ENCODE measurements around the gene AQP12B. TPM values are rescaled to one million over a fixed set of nuclear protein-coding genes. Genes with fewer than 3 reads are reported as not detected.
A peak's percentile ranks its signal among the peaks of the same experiment; 100 is the strongest.
"Not testable (repeated sequence)": the region's sequence is repeated elsewhere in the genome, so short reads cannot be mapped to it uniquely, and the experiment has no call there.

The AQP12B gene
- total and polyA plus RNA-seq, 8 donors, result 0.14 TPM; not detected in 7

GRCh38 chr2:240703417-240704341 is 21.0 kb upstream of the AQP12B start:
- H3K36me3 ChIP-seq, result no peaks in the 10 kb centered on the region
- intact Hi-C loops (cut with DNase I), result no loop called here
- no peaks in the 10 kb centered on the region for H3K9me3 ChIP-seq
- DNase-seq (peak in 2 of 4 donors; percentile 29 to 58), ATAC-seq (no peak)
- H3K4me1 ChIP-seq, result no peaks in the 10 kb centered on the region
- H3K4me3 ChIP-seq, result no peak overlapping the region
- TF ChIP-seq, protein P1, sequence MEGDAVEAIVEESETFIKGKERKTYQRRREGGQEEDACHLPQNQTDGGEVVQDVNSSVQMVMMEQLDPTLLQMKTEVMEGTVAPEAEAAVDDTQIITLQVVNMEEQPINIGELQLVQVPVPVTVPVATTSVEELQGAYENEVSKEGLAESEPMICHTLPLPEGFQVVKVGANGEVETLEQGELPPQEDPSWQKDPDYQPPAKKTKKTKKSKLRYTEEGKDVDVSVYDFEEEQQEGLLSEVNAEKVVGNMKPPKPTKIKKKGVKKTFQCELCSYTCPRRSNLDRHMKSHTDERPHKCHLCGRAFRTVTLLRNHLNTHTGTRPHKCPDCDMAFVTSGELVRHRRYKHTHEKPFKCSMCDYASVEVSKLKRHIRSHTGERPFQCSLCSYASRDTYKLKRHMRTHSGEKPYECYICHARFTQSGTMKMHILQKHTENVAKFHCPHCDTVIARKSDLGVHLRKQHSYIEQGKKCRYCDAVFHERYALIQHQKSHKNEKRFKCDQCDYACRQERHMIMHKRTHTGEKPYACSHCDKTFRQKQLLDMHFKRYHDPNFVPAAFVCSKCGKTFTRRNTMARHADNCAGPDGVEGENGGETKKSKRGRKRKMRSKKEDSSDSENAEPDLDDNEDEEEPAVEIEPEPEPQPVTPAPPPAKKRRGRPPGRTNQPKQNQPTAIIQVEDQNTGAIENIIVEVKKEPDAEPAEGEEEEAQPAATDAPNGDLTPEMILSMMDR (IDR thresholded peaks at IDR 0.05), result no peak
- peaks cover 0 to 51% of the 10 kb centered on the region in 2 donors for H3K27me3 ChIP-seq
- no peak overlapping the region for H3K27ac ChIP-seq

DNA sequence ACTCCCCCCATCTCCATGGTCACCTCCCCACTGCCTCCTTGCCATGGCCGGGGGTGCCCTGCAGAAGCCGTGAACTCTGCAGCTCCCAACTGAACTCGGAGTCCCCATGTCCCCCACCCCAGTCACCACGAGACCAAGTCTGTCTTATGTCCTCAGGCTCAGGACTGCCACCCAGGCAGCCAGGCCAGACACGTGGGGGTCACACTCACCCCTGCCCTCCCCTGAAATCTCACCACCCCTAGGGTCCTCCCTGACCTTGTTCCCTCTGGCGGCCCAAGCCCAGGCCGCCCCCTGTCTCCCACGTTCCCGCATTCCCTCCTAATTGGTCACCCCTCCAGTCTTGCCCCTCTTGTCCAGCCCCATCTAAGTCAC is 19.9 kb upstream of the AQP12B start:
- H3K36me3 ChIP-seq, result no peaks in the 10 kb centered on the region
- no peaks in the 10 kb centered on the region for H3K9me3 ChIP-seq
- DNase-seq, result peak in 2 of 4 donors; percentile 18 to 45
- no peak overlapping the region for H3K4me3 ChIP-seq
- peaks cover 0 to 51% of the 10 kb centered on the region in 2 donors for H3K27me3 ChIP-seq
- no peak for ATAC-seq
- no peak overlapping the region for H3K27ac ChIP-seq
- TF ChIP-seq, protein P1 (IDR thresholded peaks at IDR 0.05), result no peak
- no peaks in the 10 kb centered on the region for H3K4me1 ChIP-seq
- intact Hi-C loops (cut with DNase I), result no loop called here

- DNase-seq (peak in 1 of 4 donors; percentile 27), ATAC-seq (no peak)
- Histone ChIP-seq H3K27me3 (peaks cover 0 to 51% of the 10 kb centered on the region in 2 donors), H3K36me3 (no peaks in the 10 kb centered on the region), H3K27ac (no peak overlapping the region), H3K4me1 (no peaks in the 10 kb centered on the region), H3K4me3 (no peak overlapping the region), H3K9me3 (no peaks in the 10 kb centered on the region)
- TF ChIP-seq, protein P1 (IDR thresholded peaks at IDR 0.05), result no peak
- intact Hi-C loops (cut with DNase I), result no loop called here
Measured at GRCh38 chr2:240701736-240702639, 19.3 kb upstream of the AQP12B start.

- no peak for ATAC-seq
- TF ChIP-seq, protein P1 (IDR thresholded peaks at IDR 0.05), result no peak
- intact Hi-C loops (cut with DNase I), result no loop called here
Measured at GRCh38 chr2:240701091-240701735, 18.5 kb upstream of the AQP12B start.

GRCh38 chr2:240700616-240701015 is 17.9 kb upstream of the AQP12B start:
- peak in 2 of 4 donors; percentile 5 to 9 for DNase-seq
- ATAC-seq; intact Hi-C loops (cut with DNase I); H3K4me1 ChIP-seq; H3K27ac ChIP-seq; H3K36me3 ChIP-seq; H3K4me3 ChIP-seq; H3K9me3 ChIP-seq: not testable (repeated sequence)
- peaks cover 0 to 51% of the 10 kb centered on the region in 2 donors for H3K27me3 ChIP-seq

More at GRCh38 chr2:240701091-240701735, 18.5 kb upstream of the AQP12B start:
- H3K9me3 ChIP-seq, result no peaks in the 10 kb centered on the region
- H3K36me3 ChIP-seq, result no peaks in the 10 kb centered on the region
- H3K27me3 ChIP-seq, result peaks cover 0 to 51% of the 10 kb centered on the region in 2 donors
- H3K27ac ChIP-seq, result no peak overlapping the region
- peak in 2 of 4 donors; percentile 28 to 78 for DNase-seq
- H3K4me1 ChIP-seq, result no peaks in the 10 kb centered on the region
- H3K4me3 ChIP-seq, result no peak overlapping the region

- H3K4me1 ChIP-seq; H3K4me3 ChIP-seq; ATAC-seq; H3K9me3 ChIP-seq; H3K27ac ChIP-seq; H3K36me3 ChIP-seq; intact Hi-C loops (cut with DNase I): not testable (repeated sequence)
- H3K27me3 ChIP-seq, result peaks cover 0 to 46% of the 10 kb centered on the region in 2 donors
- peak in 2 of 4 donors; percentile 12 to 56 for DNase-seq
Measured at GRCh38 chr2:240699835-240700234, 17.1 kb upstream of the AQP12B start.

- H3K36me3 ChIP-seq; H3K27ac ChIP-seq; H3K4me1 ChIP-seq; H3K9me3 ChIP-seq; H3K4me3 ChIP-seq; intact Hi-C loops (cut with DNase I): not testable (repeated sequence)
- H3K27me3 ChIP-seq, result peaks cover 0 to 38% of the 10 kb centered on the region in 2 donors
- ATAC-seq (peak; percentile 74), DNase-seq (peak in 2 of 4 donors; percentile 22 to 65)
Measured at GRCh38 chr2:240698852-240699561, 16.3 kb upstream of the AQP12B start.
